ENCODE results near the gene NHERF2.
"Not testable (repeated sequence)": the region's sequence is repeated elsewhere in the genome, so short reads cannot be mapped to it uniquely, and the experiment has no call there.

Gene NHERF2

DNA sequence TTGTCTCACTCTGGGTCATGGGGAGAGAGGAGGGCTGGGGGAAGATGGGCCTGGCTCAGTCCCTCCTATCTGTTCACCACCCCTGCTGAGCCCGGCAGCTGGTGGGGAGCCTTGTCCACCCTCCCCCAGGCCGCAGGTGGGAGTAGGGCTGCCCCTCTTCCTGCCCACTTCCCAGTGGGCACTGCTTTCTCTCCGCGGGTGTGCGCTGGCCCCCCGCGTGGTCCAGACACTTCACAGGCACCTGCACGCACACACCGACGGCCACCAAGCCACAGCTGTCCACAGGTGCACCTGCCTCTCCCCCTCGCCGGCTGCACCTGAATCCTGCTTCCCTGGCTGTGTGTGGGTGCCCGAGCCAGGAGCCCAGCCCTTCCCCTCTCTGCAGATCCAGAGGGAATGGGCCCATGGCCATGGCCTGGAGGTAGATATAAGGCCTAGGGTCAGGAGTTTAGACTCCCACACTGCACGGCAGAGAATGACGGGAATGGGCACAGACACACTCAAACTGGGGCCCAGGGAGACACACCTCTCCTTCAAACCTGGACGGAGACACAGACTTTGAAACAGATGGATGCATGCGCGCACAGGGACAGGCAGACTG lies 2.0 kb downstream of the NHERF2 start:
- DNase-seq, result no peak

DNA sequence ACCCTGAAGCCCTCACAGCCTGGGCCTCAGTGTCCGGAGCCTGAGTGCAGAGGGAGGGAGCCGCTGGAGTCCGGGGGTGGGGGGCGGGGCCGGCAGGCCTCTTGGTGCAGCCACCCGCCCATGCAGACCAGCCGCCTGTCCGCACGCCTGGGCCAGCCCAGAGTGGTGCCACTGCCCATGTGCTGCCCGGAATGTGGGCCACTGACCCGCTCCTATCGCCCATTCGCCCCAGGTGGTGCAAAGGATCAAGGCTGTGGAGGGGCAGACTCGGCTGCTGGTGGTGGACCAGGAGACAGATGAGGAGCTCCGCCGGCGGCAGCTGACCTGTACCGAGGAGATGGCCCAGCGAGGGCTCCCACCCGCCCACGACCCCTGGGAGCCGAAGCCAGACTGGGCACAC lies 2.6 kb downstream of the NHERF2 start:
- DNase-seq, result no peak

DNA sequence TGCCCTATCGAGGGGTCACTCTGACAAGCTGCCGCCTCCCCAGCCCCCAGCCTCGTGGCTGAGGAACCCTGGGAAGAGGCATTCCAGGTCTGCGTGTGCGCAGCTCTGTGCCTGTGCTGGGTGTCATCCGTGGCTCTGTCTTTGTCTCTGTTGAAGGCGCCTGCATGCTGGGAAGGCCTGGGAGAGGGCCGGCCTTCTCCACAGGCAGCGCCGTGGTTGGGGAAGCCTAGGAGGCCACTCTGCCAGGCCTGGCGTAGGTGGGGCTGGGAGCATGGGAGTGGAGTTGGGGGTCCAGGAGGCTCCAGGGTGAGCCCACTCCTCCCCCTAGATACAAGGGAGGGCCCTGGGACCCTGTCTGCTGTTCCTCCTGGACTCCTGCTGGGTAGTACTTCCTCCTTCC lies 3.3 kb downstream of the NHERF2 start:
- no peak for DNase-seq

DNA sequence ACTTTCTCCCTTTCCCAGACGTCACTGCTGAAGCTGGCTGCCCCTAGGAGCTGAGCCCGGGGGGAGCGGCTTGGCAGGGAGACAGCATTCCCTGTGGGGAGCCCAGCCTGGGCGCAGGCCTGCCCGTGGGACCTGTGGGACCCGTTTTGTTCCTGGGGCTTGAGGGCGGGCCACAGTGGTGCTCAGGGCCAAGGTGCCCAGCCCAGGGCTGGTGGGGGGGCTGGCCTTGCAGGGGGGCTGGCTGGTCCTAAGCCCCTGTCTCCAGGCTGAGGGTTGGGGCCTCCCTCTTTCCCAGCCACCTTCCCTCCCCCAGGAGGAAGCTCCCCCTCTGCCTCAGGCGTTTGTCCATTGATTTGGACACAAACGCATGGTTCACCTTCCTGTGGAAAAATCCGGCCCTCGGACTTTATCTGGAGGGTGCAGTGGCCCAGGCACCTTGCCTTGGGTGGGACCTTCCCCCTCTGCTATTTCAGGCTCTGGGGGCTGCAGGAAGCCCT lies 4.4 kb downstream of the NHERF2 start:
- DNase-seq, result no peak

GRCh38 chr16:2032285-2033056 lies 5.8 kb downstream of the NHERF2 start:
- no peak for DNase-seq

DNA sequence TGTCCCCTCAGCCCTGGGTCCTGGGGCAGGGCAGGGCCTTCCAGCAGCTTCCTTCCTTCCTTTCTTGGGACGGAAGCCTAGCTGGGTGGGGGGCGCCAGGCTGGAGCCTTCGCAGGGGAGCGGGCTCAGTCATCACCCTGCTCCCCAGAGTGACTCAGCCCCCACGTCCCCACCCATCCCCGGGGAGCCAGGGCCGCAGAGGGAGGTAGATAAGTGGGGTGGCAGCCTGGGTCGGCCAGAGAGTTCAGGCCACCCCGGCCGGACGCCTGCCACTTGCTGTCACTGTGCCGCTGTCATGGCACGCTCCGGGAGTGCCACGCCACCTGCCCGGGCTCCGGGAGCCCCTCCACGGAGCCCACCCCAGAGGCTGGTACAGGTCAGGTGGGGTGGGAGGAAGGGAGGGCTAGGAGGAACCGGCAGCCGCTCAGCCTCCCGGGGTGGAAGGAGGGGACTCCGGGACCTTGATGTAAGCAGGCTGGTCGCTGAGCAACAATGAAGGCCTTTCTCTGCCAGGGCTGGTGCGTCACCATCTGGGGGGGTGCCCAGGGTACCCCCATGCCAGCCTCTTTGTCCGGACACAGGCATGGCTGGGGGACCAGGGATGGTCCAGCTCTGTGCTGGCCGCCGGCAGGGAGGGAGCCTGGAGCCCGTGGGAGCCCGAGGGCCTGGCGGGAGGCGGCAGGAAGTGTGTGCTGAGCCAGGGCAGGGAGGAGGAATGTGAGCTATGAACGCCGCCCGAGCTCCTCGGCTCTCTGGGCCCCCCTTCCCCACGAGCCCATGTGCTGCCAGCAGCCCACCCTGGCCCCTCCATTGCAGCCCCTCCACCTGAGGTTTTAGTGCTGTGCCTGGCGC lies 6.6 kb downstream of the NHERF2 start:
- peak; percentile 52 for DNase-seq

GRCh38 chr16:2033909-2034695 lies 7.4 kb downstream of the NHERF2 start:
- not testable (repeated sequence) for DNase-seq

- no peak for DNase-seq
Observed at GRCh38 chr16:2034696-2035430, 8.2 kb downstream of the NHERF2 start.

DNA sequence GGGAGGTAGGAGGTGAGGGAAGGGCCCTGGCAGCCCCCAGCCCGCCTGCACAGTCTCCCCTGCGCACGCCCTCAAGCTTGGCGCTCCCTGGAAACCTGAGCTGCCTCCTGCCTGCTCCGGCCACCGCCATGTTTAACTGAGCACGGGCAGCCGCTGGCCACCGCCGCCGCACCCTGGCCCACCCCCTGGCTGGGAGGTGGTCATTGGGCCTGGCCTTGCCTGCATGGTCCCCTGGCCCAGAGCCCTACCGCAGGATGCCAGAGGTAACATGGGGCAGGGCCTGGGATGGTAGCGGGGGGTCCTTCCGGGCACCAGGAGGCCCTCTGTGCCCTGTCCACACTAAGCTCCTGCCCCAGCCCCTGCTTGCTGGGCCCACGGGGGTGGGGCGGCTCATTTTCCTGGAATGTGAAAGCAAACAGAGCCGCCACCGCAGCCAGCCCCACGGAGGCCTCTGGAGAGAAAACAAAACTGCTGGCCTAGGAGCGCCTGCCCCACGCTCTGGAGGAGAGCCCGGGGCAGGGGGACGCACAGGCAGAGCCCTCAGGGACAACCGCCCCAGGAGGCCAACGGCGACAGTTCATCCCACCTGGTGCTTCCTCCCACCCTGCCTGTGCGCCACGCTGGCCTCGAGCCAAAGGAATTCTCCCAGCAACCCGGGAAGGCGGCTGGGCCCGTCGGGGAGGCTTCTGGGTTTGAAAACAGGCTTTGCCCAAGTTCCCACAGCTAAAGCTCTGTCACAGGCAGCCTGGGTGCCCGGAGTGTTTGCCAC lies 8.9 kb downstream of the NHERF2 start:
- no peak for DNase-seq

GRCh38 chr16:2036200-2036966 lies 9.7 kb downstream of the NHERF2 start:
- DNase-seq, result no peak

GRCh38 chr16:2037115-2037514 lies 10.4 kb downstream of the NHERF2 start:
- DNase-seq, result no peak

GRCh38 chr16:2037647-2038381 lies 11.1 kb downstream of the NHERF2 start:
- DNase-seq, result no peak

GRCh38 chr16:2038382-2039231 lies 11.9 kb downstream of the NHERF2 start:
- DNase-seq, result no peak

GRCh38 chr16:2039274-2040031 lies 12.8 kb downstream of the NHERF2 start:
- DNase-seq, result no peak

- DNase-seq, result no peak
Observed at GRCh38 chr16:2040041-2040786, 13.5 kb downstream of the NHERF2 start.

GRCh38 chr16:2040787-2041522 lies 14.3 kb downstream of the NHERF2 start:
- no peak for DNase-seq
